Left ventricle myocardium inferior (tissue), 1 donor: ENCODE measurements around the gene CHCHD6. TPM values are rescaled to one million over a fixed set of nuclear protein-coding genes. Genes with fewer than 3 reads are reported as not detected.

ENCODE experiments used
- DNase-seq: peaks from one replicate; pipeline ENCODE4 v3.0.0-alpha.2; 2020
- H3K27ac ChIP-seq: fragments of 200-600 bp; replicated peaks from 2 replicates; pipeline ENCODE4 v1.8.0; 2021
- H3K27me3 ChIP-seq: fragments of 200-600 bp; 2 replicates; pipeline ENCODE4 v1.8.0; 2021; ENCODE audit warnings: low read depth
- H3K36me3 ChIP-seq: fragments of 200-600 bp; 2 replicates; pipeline ENCODE4 v1.8.0; 2021
- H3K4me1 ChIP-seq: fragments of 200-600 bp; 2 replicates; pipeline ENCODE4 v1.8.0; 2021
- H3K4me3 ChIP-seq: fragments of 200-600 bp; 2 replicates; pipeline ENCODE4 v1.8.0; 2021; ENCODE audit warnings: mild to moderate bottlenecking, moderate library complexity
- H3K9me3 ChIP-seq: fragments of 200-600 bp; replicated peaks from 2 replicates; pipeline ENCODE4 v1.8.0; 2021
- intact Hi-C: fragments of 100-400 bp; cut with micrococcal nuclease; formaldehyde crosslinking; loops from one replicate; pipeline ENCODE4 v1.11.0; 2022
- total RNA-seq: library from RNA; stranded (reverse); fragmentation: NEBNext Ultra II Directional; extraction: Animal tissue kit (Norgen Biotek cat#: 25700); gene quantifications from one replicate; pipeline ENCODE4 v1.2.1, GENCODE V29; 2021
- TF ChIP-seq, protein P1 (sequence below): fragments of 200-600 bp; IDR thresholded peaks from 2 replicates; pipeline ENCODE4 v1.8.0; 2021; ENCODE audit warnings: antibody characterized with exemption, mild to moderate bottlenecking, borderline replicate concordance
- donor health status: DM: no; HTN: yes; CAD: no; lungs with severe emphysema.

Gene CHCHD6
- total RNA-seq, 1 donor from 2014 or later: 10.1 TPM

DNA sequence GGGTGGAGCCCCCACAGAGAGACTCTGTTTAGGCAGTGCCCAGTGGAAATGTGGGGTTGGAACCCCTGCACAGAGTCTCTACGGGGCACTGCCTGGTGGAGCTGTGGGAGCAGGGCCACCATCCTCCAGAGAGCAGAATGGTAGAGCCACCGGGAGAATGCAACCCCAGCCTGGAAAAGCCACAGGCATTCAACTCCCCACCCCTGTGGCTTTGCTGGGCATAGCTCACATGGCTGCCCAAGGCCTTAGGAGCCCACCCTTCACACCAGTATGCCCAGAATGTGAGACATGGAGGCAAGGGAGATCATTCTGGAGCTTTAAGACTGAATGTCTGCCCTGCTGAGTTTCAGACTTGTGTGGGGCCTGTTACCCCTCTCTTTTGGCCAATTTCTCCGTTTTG, 19.0 kb upstream of the CHCHD6 start:
- Histone ChIP-seq H3K9me3 (no peaks in the 10 kb centered on the region), H3K4me3 (no peak overlapping the region), H3K27ac (no peak overlapping the region), H3K4me1 (peaks cover 4% of the 10 kb centered on the region), H3K36me3 (no peaks in the 10 kb centered on the region), H3K27me3 (no peaks in the 10 kb centered on the region)
- intact Hi-C loops: no loop called here
- TF ChIP-seq, protein P1, sequence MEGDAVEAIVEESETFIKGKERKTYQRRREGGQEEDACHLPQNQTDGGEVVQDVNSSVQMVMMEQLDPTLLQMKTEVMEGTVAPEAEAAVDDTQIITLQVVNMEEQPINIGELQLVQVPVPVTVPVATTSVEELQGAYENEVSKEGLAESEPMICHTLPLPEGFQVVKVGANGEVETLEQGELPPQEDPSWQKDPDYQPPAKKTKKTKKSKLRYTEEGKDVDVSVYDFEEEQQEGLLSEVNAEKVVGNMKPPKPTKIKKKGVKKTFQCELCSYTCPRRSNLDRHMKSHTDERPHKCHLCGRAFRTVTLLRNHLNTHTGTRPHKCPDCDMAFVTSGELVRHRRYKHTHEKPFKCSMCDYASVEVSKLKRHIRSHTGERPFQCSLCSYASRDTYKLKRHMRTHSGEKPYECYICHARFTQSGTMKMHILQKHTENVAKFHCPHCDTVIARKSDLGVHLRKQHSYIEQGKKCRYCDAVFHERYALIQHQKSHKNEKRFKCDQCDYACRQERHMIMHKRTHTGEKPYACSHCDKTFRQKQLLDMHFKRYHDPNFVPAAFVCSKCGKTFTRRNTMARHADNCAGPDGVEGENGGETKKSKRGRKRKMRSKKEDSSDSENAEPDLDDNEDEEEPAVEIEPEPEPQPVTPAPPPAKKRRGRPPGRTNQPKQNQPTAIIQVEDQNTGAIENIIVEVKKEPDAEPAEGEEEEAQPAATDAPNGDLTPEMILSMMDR: no peak
- DNase-seq: no peak

DNA sequence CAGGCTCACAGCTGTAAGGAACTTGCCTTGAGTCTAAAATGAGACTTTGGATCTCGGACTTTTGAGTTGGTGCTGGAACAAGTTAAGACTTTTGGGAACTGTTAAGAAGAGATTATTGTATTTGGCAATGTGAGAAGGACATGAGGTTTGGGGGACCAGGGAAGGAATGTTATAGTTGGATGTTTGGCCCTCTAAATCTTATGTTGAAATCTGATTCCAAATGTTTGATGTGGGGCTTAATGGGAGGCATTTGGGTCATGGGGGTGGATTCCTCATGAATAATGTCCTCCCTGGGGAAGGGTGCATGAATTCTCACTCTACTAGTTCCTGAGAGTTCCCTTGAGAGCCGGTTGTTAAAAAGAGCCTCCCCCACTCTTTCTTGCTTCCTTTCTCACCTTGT, 18.5 kb upstream of the CHCHD6 start:
- DNase-seq: no peak
- H3K36me3 ChIP-seq: no peaks in the 10 kb centered on the region
- TF ChIP-seq, protein P1: no peak
- no peaks in the 10 kb centered on the region for H3K27me3 ChIP-seq
- H3K4me1 ChIP-seq: peaks cover 4% of the 10 kb centered on the region
- intact Hi-C loops: no loop called here
- H3K9me3 ChIP-seq: no peaks in the 10 kb centered on the region
- H3K27ac ChIP-seq: no peak overlapping the region
- no peak overlapping the region for H3K4me3 ChIP-seq

DNA sequence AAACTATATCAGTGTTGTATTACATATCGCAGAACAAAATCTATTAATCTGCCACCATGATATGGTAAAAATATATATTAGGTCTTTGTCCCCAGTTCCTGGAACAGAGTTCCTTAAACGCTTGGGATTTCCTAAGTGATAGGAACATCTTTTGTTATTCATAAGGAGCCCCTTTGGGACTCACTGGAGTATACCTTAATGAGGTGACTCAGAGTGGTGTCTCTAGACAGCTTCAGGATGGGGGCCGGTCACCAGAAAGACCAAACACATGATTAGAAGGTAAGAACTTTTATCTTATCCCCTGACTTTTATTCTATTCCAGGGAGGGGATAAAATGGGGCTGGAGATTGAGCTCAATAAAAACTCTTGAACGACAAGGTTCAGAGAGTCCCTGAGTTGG, 12.3 kb upstream of the CHCHD6 start:
- TF ChIP-seq, protein P1: no peak
- H3K36me3 ChIP-seq: no peaks in the 10 kb centered on the region
- H3K9me3 ChIP-seq: no peaks in the 10 kb centered on the region
- peaks cover 31% of the 10 kb centered on the region for H3K27me3 ChIP-seq
- no peak for DNase-seq
- H3K4me1 ChIP-seq: no peaks in the 10 kb centered on the region
- H3K27ac ChIP-seq: no peak overlapping the region
- no peak overlapping the region for H3K4me3 ChIP-seq
- intact Hi-C loops: no loop called here

DNA sequence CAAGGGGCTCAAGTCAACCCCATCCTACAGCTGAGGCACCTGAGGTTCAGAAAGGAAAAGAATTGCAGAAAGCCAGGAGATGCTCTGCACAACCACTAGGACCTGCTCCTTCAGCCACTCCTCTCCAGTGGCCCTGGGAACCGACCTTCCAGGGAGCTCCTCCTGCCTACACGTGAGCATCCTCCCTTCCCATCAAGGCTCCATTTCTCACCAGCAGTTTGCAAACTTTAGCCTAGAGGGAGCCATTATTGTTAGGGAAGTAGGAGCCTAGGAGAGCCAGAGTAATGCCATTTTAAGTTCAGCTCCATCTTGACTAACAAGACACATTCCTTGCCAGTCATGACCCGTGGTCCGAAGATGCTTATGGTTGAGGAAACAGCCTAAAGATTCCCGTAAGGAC, 11.2 kb upstream of the CHCHD6 start:
- TF ChIP-seq, protein P1: no peak
- H3K4me3 ChIP-seq: no peak overlapping the region
- H3K4me1 ChIP-seq: no peaks in the 10 kb centered on the region
- no peaks in the 10 kb centered on the region for H3K9me3 ChIP-seq
- no peak overlapping the region for H3K27ac ChIP-seq
- peaks cover 33% of the 10 kb centered on the region for H3K27me3 ChIP-seq
- no peak for DNase-seq
- intact Hi-C loops: no loop called here
- no peaks in the 10 kb centered on the region for H3K36me3 ChIP-seq

DNA sequence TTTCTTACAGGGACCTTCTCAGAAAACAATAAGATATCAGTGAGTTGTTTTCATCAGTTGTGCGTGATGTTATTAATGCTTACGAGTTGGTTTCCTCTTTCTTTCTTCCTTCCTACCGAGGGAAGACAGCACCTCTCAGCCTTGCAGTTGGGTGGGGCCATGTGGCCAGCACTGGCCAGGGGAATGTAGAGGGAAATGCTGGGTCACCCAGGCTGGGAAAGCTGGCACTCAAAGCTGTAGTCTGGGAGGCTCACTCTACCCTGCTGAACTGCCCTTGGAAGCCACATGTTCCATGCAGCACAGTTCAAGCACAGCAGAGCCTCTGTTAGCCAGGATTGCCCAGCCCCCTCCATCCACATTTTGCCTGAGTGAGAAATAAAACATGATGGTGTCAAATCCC, 10.1 kb upstream of the CHCHD6 start:
- no peaks in the 10 kb centered on the region for H3K36me3 ChIP-seq
- intact Hi-C loops: no loop called here
- DNase-seq: no peak
- no peaks in the 10 kb centered on the region for H3K9me3 ChIP-seq
- TF ChIP-seq, protein P1: no peak
- H3K4me1 ChIP-seq: no peaks in the 10 kb centered on the region
- no peak overlapping the region for H3K4me3 ChIP-seq
- peaks cover 33% of the 10 kb centered on the region for H3K27me3 ChIP-seq
- no peak overlapping the region for H3K27ac ChIP-seq
